ENCODE measurements around the gene DUSP5.

The DUSP5 gene

DNA sequence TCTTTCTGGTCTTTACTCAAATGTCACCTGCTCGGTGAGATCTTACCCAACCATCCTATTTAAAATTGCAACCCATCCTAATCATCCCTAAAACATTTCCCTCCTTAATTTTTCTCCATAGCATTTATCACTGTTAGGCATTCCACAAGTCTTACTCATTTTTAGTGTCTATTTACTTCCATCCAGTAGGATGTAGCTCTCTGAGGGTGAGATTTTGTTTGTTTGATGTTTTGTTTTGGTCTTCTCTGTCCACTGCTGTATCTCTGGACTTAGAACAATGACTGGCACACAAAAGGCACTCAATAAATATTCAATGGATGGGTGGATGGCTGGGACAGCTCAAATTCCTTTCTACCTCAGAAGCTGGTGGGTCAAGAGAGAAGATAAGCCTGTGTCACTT is 15.8 kb upstream of the DUSP5 start:
- DNase-seq: no peak

DNA sequence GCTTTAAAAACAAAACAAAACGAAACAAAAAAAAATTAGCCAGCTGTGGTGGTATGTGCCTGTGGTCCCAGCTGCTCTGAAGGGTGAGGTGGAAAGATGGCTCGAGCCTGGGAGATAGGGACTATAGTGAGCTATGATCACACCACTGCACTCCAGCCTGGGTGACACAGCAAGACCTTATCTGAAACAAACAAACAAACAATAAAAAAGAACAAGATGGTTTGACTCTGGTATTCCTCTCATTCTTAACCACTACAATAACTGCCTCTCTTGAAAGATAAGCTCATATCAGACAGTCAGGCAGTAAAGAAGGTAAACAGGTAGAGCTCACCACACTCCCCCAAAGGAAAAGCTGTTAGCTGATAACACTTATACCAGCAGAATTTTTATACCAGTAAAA is 14.1 kb upstream of the DUSP5 start:
- DNase-seq: no peak

- DNase-seq: no peak
Measured at GRCh38 chr10:110485541-110485940, 12.2 kb upstream of the DUSP5 start.

GRCh38 chr10:110486680-110487410 is 10.9 kb upstream of the DUSP5 start:
- no peak for DNase-seq

GRCh38 chr10:110487411-110488331 is 10.0 kb upstream of the DUSP5 start:
- no peak for DNase-seq

- DNase-seq: no peak
Measured at GRCh38 chr10:110488332-110488681, 9.4 kb upstream of the DUSP5 start.

DNA sequence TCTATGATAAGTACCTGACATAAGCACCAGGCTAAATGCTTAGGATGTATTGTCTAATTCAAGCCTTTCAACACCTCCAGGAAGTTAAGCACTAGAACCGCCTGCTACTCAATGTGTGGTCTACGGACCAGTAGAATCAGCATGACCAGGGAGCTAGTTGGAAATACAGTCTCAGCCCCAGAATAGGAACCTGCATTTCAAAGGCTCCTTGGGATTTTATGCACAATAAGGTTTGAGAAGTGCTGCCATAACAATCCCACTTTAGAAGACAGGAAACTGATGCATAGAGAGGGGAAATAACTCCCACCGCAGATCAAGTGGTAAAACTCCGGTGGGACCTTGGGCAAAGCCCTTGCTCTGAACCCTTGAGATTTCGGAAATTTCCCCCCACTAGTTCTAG is 8.8 kb upstream of the DUSP5 start:
- DNase-seq: no peak

DNA sequence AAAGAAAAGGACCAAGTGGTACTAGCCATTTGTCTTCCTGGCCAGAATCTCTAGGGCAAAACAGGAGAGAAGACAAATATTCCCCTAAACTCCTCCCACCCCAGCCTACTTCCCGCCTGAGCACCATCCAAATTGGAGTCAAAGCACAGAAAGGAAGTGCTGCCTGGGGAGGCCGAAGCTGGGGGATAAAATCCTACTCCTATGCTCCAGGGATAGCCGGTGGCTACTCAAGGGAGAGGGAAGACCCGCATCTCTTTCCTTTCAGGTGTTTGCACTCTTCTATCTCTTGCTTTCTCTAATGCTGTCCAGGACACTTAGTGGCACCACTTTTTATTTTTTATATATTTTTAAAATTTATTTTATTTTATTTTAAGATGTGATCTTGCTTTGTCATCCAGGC is 7.1 kb upstream of the DUSP5 start:
- no peak for DNase-seq

GRCh38 chr10:110491346-110491745 is 6.4 kb upstream of the DUSP5 start:
- no peak for DNase-seq

- DNase-seq: no peak
Measured at GRCh38 chr10:110492069-110492822, 5.5 kb upstream of the DUSP5 start.

DNA sequence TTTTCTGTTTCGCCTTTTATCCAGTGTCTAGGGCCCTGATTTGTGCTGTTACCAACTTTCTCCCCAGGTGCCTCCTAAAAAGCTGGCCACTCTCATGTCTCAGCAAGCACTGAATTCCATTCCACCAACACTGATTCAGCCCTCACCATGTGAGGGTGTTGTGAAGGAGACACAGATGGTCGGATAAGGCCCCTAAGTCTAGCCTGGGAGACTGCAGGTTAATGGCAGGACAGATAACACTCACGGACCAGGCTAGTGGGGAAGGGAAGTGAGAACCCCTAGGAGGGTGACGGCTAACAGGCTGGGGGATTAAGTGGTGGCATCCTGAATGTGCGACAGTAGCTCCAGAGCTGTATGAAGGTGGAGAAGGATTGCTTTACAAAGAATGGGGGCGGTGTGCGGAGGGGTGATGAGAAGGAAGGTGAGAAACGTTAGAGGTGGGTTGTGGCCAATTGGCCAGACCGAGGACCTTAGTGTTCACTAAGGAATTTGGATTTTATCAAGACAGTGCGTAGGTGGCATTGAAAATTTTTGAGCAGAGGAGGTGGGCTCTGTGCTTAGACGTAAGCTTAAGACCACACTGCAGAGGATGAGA is 3.8 kb upstream of the DUSP5 start:
- no peak for DNase-seq

GRCh38 chr10:110494532-110494931 is 3.2 kb upstream of the DUSP5 start:
- DNase-seq: no peak

- DNase-seq: no peak
Measured at GRCh38 chr10:110495731-110496552, 1.8 kb upstream of the DUSP5 start.

- no peak for DNase-seq
Measured at GRCh38 chr10:110496553-110497437, 912 bp upstream of the DUSP5 start.

DNA sequence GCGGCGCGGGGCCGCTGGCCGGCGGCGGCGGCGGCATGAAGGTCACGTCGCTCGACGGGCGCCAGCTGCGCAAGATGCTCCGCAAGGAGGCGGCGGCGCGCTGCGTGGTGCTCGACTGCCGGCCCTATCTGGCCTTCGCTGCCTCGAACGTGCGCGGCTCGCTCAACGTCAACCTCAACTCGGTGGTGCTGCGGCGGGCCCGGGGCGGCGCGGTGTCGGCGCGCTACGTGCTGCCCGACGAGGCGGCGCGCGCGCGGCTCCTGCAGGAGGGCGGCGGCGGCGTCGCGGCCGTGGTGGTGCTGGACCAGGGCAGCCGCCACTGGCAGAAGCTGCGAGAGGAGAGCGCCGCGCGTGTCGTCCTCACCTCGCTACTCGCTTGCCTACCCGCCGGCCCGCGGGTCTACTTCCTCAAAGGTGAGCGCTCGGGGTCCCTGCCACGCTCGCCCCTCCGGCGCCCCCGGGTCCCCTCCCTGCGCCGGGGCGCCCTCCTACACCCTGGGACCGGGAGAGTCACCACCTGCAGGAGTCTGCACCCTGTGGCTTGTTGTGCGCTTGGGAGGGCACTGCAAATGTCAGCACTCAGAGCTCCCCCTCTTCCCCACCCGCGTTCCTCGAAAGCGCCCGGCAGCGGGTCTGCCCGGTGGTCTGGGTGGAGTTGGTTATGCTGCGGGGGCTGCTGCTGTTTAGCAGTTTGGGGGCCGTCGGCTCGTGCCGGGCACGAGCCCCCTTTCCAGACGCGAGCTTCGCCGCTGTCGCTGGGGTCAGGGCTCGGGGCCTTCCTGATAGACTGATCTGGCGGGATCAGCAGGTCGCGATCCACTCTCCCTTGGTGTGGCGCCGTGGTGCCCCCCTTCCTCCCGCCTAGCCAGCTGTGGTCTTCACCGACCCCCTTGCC is 627 bp downstream of the DUSP5 start:
- DNase-seq: no peak

- DNase-seq: no peak
Measured at GRCh38 chr10:110498982-110499795, 1.5 kb downstream of the DUSP5 start.

DNA sequence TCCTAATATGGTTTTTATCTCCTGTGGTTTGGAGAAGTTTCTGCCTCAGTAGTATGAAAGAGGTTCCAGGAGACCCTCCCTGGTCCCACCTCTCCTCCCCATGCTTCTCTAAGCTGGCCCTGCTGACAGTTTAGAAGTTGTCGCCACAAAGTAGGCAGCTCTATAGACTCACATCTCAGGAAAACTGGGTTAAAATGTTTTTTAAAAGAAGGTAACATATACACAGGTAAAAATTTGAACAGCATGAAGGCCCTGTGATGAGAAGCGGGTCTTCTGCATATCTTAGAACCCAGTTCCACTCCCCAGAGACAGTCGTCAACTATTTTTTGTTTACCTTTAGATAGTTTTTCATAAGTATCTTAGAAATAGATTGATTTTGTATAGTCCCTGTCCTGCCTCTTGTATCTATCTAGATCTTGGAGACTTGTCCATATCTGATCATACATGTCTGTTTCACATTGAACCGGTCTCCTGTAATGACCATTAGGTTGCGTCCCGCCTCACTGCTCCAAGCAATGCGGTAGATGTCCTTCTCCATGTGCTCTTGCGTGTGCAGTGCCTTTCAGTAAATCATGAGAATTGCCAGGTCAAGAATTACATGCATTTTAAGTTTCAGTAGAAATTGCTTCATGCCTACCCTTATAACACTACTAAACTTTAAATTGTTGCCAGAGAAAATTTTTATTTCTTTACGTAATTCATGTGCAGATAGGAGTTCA is 2.2 kb downstream of the DUSP5 start:
- DNase-seq: no peak

DNA sequence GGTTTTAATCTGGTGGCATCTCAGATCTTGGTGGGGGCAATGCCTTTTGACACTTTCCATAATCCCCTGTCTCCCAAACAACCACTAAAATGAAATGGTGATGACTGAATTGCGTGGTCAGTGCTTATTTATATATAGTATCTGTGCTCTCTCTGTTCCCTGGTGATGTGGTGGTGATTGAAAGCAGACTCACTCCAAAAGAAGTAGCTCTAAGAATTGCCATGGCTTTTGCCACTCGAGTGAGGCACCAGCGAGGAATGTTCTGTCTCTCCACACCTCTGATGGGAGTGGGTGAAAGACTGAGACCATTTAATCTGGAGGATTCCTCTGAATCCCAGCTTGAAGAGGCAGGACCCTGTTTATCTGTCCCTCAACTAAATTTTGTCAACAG is 2.8 kb downstream of the DUSP5 start:
- no peak for DNase-seq

Data from NCI-H1694 (cell line).